Measurements from ENCODE around the gene ADSS1.
"Not testable (repeated sequence)": the region's sequence is repeated elsewhere in the genome, so short reads cannot be mapped to it uniquely, and the experiment has no call there.

Gene ADSS1

DNA sequence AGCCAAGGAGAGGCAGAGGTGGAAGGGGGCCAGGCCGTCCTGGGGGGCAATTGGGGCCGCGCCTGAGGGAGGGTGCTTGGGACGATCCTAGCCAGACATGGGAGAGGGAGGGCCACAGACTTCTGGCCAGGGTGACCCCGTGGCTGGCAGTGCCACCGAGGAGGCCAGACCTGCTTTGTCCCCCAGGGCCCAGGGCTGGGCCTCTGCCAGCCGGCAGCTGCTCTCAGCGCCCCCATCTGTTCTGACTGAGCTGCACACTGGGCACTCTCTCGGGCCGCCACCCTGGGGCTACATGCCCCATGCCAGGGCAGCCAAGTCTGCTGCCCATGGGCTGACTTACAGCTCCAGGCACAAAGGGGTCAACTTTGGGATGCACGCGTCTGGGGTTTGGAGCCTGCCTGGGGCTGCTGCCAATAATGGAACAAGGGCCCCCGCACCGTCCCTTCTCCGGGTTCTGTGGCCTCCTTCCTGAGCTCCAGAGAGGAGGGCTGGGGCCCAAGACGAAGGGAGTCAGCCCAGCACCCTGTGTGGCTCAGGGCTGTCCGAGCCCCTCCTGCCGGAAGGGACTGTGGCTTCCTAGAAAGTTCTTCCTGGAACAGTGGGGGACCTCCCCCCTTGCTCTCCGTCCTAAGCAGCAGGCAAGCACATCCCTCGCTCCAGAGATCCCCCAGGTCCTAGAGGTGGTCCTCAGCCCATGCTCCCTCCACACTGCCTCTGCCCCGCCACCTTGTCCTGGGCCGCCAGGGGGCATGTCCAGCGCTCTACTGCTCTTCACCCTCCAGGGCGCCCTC lies 1.1 kb downstream of the ADSS1 start:
- no peak for DNase-seq (ENCODE audit: low spot score)
- TF ChIP-seq, protein P1, sequence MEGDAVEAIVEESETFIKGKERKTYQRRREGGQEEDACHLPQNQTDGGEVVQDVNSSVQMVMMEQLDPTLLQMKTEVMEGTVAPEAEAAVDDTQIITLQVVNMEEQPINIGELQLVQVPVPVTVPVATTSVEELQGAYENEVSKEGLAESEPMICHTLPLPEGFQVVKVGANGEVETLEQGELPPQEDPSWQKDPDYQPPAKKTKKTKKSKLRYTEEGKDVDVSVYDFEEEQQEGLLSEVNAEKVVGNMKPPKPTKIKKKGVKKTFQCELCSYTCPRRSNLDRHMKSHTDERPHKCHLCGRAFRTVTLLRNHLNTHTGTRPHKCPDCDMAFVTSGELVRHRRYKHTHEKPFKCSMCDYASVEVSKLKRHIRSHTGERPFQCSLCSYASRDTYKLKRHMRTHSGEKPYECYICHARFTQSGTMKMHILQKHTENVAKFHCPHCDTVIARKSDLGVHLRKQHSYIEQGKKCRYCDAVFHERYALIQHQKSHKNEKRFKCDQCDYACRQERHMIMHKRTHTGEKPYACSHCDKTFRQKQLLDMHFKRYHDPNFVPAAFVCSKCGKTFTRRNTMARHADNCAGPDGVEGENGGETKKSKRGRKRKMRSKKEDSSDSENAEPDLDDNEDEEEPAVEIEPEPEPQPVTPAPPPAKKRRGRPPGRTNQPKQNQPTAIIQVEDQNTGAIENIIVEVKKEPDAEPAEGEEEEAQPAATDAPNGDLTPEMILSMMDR (conservative IDR thresholded peaks at IDR 0.05; ENCODE audit: low read depth): peak; percentile 44
- peak overlapping the region; percentile 81 for H3K27ac ChIP-seq
- CTCF ChIA-PET: interaction anchor here (0.6 to 4.7 kb wide), 5 partner anchors 11 to 45 kb away, joined by 3 to 28 read pairs (median 7); no protein-coding TSS in a partner anchor
- POLR2A ChIA-PET (ENCODE audit: low non-redundant PET): interaction anchor here (0.6 to 1.4 kb wide), 3 partner anchors 8 to 117 kb away, joined by 3 to 7 read pairs (median 3); no protein-coding TSS in a partner anchor

DNA sequence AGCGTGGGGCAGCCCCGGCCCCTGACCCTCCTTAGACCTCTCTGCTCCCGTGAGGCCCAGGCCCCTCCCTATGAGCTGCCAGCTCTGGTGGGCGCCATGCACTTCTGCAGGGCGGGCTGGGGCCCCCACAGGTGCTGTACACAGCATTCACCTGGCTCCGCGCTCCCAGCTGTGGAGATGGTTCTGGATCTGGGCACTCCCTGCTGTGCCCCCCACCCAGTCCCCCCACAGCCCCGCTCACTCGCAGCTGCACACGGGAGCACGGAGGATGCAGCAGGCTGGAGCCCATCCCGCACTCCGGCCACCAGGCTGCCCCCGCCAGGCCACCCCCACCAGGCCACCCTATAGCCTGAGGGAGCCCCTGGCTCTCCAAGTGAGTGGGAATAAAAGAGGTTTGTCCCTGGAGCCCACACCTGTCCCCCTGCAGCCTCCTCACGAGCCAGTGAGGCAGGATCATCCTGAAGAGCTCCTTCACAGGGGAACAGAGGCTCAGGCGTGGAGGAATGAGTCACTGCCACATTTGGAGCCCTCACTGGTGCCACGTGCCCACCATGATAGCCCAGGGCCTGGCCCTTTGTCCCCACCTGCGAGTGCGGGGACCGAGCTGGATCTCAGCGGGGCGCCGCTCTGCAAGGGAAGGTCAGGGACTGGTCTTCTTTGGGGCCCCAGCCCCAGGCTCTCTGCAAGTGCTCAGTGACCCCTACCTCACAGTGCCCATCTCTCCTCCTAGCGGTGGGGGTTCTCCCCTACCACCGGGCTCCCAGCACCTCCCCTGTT lies 1.9 kb downstream of the ADSS1 start:
- DNase-seq (ENCODE audit: low spot score): no peak
- peak overlapping the region; percentile 81 for H3K27ac ChIP-seq
- CTCF ChIA-PET: interaction anchor here (0.5 to 4.7 kb wide), 7 partner anchors 10 to 92 kb away, joined by 3 to 28 read pairs (median 4); no protein-coding TSS in a partner anchor
- POLR2A ChIA-PET (ENCODE audit: low non-redundant PET): interaction anchor here (0.6 to 1.4 kb wide), 2 partner anchors 23 to 118 kb away, joined by 3 to 7 read pairs; no protein-coding TSS in a partner anchor
- TF ChIP-seq, protein P1 (conservative IDR thresholded peaks at IDR 0.05; ENCODE audit: low read depth): no peak

DNA sequence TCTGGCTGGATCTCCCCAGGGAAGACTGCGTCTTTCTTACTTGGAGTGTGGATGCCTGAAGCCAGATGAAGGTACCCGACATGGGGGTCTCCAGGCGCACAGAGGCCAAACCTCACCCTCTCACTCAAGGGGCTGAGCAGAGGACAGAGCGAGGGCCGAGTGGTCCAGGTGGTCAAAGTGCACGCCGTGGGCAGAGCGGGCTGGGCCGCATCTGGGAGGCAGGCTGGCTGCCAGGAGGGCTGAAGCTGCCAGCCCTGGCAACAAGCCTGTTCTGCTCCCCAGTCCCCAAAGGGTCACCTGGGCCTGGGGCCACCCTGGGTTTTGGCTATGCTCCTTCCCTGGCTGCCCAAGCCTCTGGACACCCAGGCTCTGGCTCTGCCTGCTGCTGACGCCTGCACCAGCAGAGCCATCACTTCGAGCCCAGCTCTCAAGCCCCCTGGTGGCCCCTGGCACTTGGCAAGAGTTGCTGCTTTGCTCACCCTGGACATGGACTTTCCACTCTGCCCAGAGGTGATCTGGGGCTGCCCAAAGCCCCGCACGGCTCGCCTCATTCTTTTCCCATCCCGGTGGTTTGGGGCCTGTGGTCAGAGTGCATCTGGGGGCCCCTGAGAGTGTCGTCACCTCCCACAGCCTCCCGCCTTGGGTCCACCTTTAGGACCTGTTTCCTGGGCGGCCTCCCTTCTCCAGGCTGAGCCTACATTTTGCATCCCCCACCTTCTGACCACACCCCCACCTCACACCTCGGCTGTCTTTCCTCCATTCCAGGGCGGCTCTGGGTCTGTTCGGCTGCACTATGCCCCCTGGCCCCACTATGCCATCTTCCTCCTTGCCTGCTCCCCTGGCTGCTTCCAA lies 2.8 kb downstream of the ADSS1 start:
- POLR2A ChIA-PET (ENCODE audit: low non-redundant PET): no interaction called here
- TF ChIP-seq, protein P1 (conservative IDR thresholded peaks at IDR 0.05; ENCODE audit: low read depth): no peak
- CTCF ChIA-PET: interaction anchor here (0.5 to 0.7 kb wide), 3 partner anchors 10 to 69 kb away, joined by 3 to 4 read pairs (median 3); no protein-coding TSS in a partner anchor
- DNase-seq (ENCODE audit: low spot score): no peak
- H3K27ac ChIP-seq: peak overlapping the region; percentile 81

DNA sequence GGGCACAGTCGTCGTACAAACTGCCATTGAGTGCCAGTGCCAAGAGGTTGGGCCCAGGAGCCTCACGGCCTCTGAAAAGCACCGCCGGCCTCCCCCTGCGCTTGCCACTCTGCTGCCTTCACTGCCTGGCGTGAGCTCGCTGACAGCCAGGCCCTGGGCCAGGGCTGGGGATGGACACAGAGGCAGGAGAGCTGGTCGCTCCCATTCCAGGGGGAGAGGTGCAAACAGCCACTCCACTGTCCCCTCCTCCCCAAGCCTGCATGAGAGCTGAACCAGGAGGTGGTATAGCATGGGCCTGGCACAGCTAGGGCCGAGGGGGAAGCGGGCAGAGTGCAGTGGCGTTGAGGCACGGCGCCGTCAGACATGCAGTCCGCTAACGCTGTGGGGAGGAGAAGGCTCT lies 4.6 kb downstream of the ADSS1 start:
- no peak for DNase-seq (ENCODE audit: low spot score)
- ChIA-PET CTCF (interaction anchor here (0.6 kb wide), 1 partner anchor 93 kb away, joined by 3 read pairs; no protein-coding TSS in a partner anchor), POLR2A (ENCODE audit: low non-redundant PET) (no interaction called here)
- TF ChIP-seq, protein P1 (conservative IDR thresholded peaks at IDR 0.05; ENCODE audit: low read depth): no peak
- H3K27ac ChIP-seq: peak overlapping the region; percentile 81

DNA sequence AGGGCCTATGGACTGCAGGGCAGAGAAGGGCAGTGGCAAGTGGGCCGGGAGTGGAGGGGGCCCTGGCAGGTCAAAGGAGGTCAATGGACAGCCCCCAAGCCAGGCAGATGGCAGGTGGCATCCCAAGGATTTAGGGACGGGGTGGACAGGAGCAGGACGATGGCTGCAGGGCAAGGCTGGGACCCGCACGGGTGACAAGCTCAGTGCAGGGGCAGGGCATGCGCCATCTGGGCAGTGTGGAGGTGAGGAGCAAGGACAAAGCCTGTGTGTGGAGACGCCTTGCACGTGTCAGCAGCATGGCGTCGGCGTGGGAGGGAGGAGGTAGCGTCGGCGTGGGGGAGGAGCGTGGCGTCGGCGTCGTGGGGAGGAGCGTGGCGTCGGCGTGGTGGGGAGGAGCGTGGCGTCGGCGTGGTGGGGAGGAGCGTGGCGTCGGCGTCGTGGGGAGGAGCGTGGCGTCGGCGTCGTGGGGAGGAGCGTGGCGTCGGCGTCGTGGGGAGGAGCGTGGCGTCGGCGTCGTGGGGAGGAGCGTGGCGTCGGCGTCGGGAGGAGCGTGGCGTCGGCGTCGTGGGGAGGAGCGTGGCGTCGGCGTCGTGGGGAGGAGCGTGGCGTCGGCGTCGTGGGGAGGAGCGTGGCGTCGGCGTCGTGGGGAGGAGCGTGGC lies 5.3 kb downstream of the ADSS1 start:
- POLR2A ChIA-PET (ENCODE audit: low non-redundant PET); CTCF ChIA-PET; DNase-seq (ENCODE audit: low spot score): not testable (repeated sequence)
- peak overlapping the region; percentile 81 for H3K27ac ChIP-seq

DNA sequence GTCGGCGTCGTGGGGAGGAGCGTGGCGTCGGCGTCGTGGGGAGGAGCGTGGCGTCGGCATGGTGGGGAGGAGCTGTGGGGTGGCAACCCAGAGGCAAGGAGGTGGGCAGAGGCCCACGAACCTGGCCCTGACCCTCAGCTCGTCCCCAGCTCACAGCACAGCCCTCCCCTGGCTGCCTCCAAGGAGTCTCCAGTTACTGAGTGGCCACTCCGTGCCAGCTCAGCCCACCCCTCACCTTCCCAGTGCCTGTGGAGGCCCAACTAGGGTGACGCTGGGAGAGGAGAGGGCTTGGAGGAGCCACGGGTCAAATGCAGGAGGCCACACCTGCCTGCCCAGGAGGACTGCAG lies 5.8 kb downstream of the ADSS1 start:
- no peak for DNase-seq (ENCODE audit: low spot score)
- peak overlapping the region; percentile 99 for H3K27ac ChIP-seq
- ChIA-PET POLR2A (ENCODE audit: low non-redundant PET) (no interaction called here), CTCF (no interaction called here)
- TF ChIP-seq, protein P1 (conservative IDR thresholded peaks at IDR 0.05; ENCODE audit: low read depth): no peak

Measured in RWPE1 (cell line).